ENCODE measurements around the gene PTPRM.

PTPRM gene

DNA sequence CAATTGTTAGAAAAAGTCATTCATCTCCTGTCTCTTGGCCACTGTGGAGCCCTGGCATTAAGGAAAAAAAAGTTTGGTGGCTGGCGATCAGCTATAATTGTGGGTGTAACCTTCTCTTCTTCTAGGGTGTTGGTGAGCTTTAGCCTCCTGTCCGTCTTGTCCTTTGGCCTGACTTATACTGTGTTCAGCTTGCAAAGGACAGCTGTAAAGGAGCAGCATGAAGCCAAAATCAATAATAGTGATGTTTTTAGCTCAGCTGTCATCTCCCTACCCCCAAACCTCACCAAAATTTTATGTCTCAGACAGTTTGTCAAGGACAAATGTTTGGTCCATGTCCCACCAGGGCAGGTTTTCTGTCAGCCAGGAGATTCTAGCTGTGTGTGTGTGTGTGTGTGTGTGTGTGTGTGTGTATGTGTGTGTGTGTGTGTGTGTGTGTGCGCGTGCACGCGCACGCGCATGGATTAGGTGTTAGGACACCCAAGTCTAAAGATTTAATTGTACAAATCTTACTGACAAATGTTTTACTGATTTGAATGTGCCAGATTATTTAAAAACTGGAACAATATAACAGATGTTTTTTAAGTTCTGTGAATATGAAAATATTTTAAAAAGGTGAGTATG lies 109.2 kb downstream of the PTPRM start:
- no peak for DNase-seq

- no peak for DNase-seq
Observed at GRCh38 chr18:7677001-7677400, 109.9 kb downstream of the PTPRM start.

DNA sequence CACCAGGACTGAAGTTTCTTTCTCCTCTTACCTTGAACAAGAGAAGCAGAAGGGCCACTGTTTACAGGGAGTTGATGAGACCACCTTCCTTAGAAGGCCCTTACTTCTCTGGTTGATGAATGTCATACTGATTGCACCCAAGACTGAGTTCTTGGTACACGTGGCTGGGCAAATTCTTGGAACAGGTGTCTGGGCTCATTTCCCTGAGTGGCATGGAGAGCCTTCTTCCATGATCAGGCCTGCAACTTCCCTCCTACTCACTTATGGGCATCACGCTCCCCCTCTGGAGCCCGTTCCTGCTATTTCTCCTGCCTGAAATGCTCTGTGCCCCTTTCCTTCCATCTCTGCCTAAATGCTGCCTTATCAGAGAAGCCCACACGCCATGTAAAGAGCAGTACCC lies 110.3 kb downstream of the PTPRM start:
- no peak for DNase-seq

DNA sequence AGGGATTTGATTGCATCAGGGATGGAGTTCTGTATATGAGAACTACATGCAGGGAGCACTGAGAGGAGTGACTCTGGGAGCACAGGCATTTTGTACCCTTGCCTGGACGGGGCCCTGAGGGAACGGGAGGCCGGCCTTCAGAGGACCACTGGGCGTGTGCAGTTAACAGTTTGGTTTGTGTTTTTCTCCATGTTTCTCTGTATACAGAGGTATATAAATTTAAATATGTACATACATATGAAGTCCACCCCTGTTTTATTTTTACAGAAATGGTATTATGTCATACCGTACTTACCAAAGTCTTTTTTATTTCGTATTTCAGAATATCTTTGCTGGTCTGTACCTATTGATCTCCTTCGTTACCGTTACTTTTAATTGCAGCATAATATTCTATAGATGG lies 111.3 kb downstream of the PTPRM start:
- no peak for DNase-seq

- no peak for DNase-seq
Observed at GRCh38 chr18:7678801-7679200, 111.7 kb downstream of the PTPRM start.

DNA sequence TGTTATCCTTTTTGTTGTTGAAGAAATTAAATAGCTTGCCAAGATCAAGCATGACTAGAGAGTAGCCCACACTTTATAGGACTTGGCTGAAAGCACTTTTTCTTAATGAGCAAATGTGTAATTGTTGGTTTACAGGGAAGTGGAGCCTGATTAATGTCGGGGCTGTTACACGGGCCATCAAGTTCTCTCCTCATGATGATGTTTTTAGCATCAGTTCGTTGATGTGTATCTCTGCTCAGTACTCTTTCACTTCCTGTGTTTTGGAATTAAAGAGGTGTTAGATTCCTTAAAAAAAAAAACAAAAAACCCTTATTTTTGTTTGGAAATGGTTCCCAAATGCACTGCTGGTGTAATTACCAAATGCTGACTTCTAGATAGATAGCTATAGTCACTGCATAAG lies 114.2 kb downstream of the PTPRM start:
- DNase-seq: no peak

DNA sequence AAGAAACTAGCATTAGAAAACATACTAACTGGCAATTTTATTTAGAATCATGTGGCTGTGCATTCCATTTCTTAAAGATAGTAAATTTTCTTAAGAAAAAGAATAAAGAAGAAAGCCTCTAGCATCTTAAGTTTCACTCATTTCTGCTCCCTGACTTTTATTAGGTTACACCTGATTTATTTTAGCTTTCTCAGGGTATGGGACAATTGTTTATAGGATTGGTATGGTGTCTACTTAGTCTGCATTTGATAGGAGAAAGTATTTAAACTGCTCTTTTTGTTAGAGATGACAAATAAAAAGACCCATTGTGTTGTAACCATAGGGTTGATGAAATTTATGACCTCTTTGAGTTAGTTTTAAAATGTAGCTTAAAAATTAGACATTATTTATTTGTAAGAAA lies 115.2 kb downstream of the PTPRM start:
- DNase-seq: no peak

DNA sequence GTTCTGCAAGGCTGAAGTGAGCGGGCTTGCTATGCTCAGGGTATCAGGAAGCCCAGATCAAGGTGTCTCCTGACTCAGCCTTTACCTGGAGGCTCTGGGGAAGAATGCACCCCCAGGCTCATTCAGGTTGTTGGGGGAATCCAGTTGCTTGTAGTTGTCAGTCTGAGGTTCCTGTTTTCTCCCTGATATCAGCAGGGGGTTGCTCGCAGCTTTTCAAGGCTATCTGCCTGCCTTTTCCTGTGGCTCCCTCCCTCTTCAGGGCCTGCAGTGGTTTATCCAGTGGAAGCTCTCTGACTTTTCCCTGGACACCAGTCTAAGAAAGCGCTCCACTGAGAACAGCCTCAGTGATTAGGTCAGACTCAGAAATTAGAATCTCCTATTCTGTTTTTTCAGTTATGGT lies 116.6 kb downstream of the PTPRM start:
- no peak for DNase-seq

DNA sequence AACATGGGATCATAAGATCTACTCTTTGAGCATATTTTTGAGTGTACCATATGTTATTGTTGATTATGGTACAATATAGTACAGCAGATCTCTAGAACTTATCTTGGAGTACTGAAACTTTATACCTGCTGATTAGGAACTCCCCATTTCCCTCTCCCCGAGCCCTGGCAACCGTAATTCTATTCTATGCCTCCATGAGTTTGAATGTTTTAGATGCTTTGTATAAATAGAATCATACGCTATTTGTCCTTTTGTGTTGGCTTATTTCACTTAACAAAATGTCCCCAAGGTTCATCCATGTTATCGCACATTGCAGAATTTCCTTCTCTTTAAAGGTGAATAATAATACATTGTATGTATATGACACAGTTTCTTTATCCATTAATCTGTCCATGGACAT lies 117.2 kb downstream of the PTPRM start:
- no peak for DNase-seq

DNA sequence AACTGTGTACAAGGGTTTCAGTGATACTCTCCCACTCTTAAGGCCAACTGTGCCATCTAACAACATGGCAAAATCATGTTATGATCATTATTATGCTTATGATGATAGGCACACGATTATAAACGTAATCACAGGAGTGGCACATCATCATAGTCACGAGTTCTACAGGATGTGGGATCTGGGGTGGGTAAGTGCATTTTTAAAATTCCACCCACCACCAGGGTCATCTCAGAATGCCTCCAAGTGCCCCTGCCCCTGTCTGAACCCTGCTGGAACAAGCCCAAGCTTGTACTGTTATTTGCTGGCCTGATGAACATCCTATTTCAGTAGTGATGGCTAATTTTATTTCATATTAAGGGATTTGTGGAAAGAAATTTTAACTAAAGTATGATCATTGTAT lies 117.8 kb downstream of the PTPRM start:
- no peak for DNase-seq

GRCh38 chr18:7686278-7686677 lies 119.2 kb downstream of the PTPRM start:
- DNase-seq: no peak

DNA sequence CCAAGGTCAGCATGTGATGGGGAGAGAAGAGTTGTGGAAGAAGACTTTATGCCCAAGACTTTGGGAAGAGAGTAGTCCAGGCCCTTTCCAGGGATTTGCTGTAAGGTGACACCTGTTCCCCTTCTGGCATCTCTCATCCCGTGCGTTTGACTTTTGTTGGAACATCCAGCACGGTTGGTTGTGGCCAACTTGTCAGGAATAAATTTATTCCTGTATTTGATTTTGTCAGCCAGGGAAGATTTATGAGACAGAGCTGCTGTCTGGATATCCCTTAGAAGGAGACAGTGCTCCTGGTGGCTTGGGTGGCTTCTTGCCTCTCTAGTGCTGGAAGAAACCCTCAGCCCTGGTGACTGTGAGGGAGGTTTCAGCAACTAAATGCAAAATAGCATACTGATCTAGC lies 121.5 kb downstream of the PTPRM start:
- DNase-seq: no peak

GRCh38 chr18:7691206-7691605 lies 124.1 kb downstream of the PTPRM start:
- DNase-seq: no peak

- no peak for DNase-seq
Observed at GRCh38 chr18:7696780-7697179, 129.7 kb downstream of the PTPRM start.

GRCh38 chr18:7697306-7697705 lies 130.2 kb downstream of the PTPRM start:
- DNase-seq: no peak

DNA sequence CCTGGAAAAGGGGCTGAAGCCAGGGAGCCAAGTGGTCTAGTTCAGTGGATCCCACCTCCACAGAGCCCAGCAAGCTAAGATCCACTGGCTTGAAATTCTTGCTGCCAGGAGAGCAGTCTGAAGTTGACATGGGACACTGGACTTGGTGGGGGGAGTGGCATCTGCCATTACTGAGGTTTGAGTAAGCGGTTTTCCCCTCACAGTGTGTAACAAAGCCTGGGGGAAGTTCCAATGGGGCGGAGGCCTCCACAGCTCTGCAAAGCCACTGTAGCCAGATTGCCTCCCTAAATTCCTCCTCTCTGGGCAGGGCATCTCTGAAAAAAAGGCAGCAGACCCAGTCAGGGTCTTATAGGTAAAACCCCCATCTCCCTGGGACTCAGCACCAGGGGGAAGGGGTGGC lies 144.4 kb downstream of the PTPRM start:
- DNase-seq: no peak

DNA sequence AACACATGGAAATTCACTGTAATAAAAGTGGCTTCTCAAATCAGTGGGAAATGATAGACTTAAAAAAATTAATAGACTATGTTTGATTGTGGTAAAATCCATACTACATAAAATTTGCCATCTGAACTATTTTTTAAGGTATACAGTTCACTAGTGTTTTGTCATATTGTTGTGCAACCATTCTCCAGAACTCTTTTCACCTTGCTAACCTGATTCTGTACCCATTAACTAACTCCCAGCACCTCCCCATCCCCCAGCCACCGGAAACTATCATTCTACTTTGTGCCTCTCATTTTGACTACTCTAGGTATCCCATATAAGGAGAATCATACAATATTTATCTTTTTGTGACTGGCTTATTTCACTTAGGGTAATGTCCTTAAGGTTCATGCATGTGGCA lies 153.3 kb downstream of the PTPRM start:
- no peak for DNase-seq

DNA sequence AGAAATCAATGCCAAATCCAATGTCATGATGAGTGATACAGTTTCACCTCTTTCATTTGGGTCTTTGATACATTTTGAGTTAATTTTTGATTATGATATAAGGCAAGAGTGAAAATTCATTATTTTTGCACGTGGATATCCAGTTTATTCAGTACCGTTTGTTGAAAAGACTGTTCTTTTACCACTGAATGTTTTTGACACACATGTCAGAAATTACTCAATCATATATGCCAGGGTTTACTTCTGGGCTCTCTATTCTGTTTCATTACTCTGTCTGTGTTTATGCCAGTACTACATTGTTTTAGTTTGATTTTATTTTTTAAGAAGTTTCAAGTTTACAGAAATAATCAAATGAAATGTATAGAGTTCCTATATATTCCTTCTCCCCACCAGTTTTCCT lies 154.4 kb downstream of the PTPRM start:
- DNase-seq: no peak

DNA sequence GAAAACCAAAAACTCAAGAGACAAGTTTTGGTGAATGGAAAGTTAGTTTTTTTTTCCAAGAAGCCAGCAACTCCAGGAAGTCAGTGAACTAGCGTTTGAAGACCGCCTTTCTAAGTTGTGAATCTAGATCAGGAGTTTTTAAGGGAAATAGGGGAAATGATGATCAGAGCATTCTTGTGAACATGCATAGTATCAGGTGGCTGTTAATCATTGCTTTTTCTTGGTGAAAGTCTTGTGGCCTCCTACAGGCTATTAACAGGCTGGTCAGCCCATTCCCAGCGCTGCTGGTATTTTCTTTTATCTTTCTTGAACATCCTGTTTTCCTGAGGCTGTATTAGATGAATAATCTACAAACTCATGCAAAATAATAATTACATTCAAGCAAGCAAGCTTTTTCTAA lies 155.8 kb downstream of the PTPRM start:
- DNase-seq: no peak

GRCh38 chr18:7723558-7723957 lies 156.4 kb downstream of the PTPRM start:
- DNase-seq: no peak

- no peak for DNase-seq
Observed at GRCh38 chr18:7725473-7725872, 158.4 kb downstream of the PTPRM start.

DNA sequence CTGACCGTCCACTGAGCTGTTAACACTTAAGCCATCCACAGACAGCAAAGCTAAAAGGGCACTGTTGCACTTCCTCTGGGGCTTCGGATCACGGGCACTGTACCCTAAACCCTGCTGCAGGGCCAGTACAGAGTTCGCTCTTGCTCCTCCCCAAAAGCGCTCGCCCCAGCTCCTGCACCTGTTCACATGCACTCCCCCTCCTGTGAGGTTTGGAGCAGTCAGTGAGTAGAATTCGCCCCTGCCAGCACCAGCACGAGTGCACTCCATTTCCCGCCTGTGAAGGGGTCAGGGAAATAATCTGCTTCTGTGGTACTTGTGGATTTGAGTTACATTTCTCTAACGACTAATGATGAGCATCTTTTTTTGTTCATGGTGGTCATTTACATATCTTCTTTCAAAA lies 158.8 kb downstream of the PTPRM start:
- DNase-seq: no peak

DNA sequence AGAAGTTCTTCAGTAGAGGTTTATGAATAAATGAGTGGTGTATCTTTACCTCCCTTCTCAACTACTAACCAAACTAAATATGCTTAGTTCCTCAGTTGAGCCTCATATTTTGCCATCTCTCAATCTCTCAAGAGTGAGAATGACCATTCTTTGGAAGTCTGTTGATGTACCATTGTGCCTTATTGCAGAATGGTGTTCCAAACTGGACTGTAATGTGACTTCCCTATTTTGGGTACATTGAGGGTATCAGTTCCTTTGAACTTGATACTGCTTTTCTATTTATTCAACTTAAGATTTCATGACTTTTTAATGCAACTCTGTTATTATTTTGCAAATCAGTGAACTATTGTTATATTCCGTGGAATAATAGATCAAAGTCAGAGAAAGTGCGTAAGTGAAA lies 159.4 kb downstream of the PTPRM start:
- DNase-seq: no peak

- no peak for DNase-seq
Observed at GRCh38 chr18:7727361-7728076, 160.4 kb downstream of the PTPRM start.

DNA sequence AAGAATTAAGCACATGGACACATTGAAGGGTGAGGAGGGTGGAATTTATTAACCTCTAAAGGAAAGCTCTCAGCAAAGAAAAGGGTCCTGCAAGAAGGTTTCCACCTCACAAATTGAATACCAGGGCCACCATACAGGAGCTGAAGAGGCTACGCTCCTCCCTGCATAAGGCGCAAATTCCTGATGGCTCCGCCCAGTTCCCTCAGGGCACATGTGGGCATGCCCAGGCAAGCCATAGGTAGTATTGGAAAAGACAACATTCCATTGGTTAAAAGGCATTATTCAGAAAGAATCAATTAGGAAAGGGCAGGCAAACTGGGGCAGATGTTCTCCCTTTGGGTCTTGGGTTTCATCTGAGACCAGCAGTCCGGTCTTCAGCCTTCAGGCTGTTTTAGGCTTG lies 161.2 kb downstream of the PTPRM start:
- DNase-seq: no peak

Data from CD4-positive, alpha-beta T cell treated with Interleukin-10 for 1 hour (primary cell).